ENCODE results near the gene DNM1L. TPM values are rescaled to one million over a fixed set of nuclear protein-coding genes. Genes with fewer than 3 reads are reported as not detected.

The DNM1L gene
- total RNA-seq, 1 donor from 2014 or later, result 52.9 TPM

DNA sequence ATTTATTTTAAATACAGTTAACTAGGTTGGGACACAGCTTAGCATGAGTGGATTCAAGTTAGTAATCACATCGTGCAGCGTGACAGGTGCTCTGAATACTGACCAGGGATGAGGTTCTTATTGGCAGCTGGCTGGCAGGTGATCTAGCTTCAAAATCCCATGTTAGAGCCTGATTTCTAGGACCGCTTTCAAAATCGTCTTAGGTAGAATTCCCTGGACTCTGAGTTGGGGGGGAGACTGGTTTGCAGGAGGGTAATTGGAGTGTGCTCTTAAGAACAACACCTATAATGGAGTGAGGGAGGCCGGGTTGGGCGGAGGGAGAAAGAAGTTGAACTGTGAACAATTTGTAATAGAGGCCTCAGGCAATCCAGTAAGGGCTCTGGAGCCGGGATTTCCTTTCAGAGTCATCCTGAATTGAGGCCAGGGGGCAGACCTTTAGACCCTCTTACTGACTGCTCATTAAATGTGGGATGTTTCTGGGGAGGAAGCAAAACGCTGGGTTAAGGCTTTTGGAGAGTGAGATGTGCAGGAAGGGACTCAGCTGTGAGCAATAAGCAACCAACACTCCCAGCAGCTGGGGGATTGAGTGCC lies 77.5 kb downstream of the DNM1L start:
- no peak for DNase-seq (ENCODE audit: low spot score)

DNA sequence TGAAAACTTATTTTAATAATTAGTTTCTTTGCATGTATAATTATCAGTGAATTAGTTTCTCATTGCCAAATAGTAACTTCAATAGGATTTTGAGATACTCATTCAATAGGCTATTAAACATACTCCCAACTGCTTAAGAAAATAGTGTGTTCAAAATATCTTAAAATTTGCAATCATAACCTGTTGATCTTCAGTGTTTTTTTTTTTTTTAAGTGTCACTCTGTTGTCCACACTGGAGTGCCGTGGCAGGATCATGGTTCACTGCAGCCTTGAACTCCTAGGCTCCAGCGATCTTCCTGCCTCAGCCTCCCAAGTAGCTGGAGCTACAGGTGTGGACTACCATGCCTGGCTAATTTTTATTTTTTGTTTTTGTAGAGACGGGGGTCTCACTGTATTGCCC lies 78.1 kb downstream of the DNM1L start:
- DNase-seq (ENCODE audit: low spot score), result no peak

DNA sequence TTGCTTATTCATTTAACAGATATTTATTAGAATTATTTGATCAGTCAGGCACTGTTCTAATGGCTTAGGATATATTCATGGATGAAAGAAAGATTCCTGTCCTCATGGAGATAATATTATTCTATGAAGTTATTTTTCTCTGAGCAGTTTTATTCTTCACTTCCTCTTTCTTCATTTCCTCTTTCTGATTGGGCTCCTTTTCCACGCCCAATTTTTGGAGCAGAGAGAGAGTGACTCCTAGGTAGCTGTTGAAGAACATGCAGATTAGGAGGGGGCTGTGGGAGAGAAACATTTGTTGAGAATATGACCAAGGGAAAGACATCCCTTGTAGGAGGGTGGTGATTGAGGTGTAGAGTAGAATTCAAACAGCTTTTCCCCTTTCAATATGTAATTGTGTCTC lies 82.6 kb downstream of the DNM1L start:
- DNase-seq (ENCODE audit: low spot score), result no peak

DNA sequence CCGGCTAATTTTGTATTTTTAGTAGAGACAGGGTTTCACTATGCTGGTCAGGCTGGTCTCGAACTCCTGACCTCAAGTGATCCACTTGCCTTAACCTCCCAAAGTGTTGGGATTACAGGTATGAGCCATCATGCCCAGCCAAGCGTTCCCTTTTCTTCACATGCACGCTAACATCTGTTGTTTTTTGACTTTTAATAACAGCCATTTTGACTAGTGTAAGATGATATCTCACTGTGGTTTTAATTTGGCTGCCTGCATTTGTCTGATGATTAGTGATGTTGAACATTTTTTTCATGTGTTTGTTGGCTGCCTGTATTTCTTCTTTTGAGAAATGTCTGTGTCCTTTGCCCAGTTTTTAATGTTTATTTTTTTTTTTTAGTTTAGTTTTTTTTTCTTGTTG lies 86.8 kb downstream of the DNM1L start:
- no peak for DNase-seq (ENCODE audit: low spot score)

DNA sequence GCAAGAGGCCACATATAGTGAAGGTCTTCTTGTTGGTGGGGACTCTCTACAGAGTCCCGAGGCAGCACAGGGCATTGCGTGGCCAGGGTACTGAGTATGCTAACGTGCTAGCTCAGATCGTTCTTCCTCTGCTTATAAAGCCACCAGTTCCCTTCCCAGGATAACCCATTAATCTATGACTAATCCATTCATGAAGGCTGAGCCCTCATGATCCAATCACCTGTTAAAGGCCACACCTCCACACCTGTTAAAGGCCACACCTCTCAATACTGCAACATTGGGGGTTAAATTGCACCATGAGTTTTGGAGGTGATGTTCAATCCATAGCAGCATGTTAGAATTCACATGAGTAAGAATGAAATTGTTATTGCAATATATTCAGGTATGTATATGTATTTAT lies 89.4 kb downstream of the DNM1L start:
- DNase-seq (ENCODE audit: low spot score), result no peak

DNA sequence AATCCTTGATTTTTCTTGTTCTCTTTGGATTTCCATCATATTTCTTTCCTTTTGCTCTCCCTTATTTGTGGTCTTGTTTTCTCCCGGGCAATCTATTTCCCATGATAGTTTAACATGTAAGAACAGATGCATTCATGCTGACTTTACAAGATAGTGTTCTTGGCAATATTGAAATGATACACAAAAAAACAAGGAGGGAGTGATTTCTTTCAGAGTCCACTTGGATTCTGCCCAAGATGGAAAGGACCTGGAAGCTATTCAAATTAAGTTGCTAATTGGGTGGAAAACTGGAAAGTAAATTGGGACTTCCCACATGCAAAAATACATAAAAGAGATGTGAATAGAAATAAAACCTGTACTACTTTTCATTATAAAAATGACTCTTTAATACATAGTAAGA lies 91.0 kb downstream of the DNM1L start:
- no peak for DNase-seq (ENCODE audit: low spot score)

DNA sequence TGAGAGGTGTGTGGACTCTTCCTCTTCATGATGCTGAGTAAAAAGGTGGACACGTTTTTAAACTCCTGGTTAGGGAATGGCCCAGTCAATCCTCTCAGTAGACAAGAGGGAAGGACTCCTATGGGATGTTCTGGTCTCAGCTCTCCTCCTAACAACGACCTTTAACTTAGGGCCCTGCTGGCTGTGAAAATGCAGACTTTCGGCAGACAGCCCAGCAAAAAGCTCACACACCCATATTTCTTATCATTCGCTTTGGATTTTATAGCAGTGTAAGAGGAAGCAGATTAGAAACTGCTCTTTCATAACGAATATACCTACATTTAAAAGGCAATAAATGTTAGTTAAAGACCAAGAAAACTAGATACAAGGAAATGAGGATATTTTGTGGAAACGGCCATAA lies 94.6 kb downstream of the DNM1L start:
- DNase-seq (ENCODE audit: low spot score), result no peak

DNA sequence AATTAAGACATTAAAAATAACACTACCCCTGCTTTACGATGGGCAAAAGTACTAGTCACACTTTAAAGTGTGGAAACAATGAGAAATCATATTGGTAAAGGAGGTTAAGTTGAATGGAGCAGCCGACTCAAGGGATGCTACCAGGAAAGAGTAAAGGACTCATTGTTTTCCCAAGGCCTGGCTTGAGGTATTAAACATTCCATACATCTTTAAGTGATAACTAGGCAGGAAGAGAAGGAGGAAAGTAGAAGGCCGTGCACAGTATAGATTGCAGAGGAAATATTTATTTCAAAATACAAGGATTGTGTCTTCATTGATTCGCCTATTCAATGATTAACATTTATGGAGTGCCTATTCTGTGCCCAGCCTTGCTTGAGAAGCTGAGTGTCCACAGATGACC lies 97.2 kb downstream of the DNM1L start:
- no peak for DNase-seq (ENCODE audit: low spot score)

DNA sequence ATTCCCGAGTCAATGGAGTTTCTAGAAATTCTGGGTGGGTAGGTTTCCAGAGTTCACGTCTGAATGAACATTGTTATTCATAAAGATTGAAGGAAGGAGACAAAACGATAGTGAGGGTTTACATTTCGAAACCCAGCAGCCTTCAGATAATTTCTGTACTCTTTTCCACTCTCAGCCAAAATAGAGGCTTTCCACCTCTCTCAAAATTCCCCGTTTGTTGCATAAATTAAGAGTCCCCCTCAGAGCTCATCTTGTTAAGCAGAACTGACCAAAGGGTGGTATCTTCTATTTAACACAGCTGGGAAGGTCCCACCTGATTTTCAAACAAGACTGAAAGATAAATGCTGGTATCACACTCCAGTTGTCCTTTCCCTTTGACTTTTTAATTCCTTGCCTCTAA lies 98.1 kb downstream of the DNM1L start:
- DNase-seq (ENCODE audit: low spot score), result no peak

DNA sequence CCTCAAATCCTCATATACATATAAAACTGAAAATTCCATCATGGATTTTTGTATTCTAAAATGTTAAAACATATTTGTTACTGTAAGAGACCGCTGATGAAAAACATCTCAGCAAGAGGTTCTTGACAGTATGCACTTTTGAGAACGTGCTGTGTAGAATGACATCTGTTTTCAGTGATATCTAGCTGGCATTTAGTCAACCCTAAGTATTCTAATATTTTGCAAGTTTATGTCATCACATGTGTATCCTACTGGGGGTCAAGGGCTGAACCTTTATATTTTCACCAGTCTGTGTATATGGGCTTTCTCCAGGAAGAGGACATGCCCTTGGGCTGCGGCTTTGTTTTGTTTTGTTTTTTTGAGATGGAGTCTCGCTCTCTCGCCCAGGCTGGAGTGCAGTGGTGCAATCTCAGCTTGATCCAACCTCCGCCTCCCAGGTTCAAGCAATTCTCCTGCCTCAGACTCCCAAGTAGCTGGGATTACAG lies 98.6 kb downstream of the DNM1L start:
- no peak for DNase-seq (ENCODE audit: low spot score)

DNA sequence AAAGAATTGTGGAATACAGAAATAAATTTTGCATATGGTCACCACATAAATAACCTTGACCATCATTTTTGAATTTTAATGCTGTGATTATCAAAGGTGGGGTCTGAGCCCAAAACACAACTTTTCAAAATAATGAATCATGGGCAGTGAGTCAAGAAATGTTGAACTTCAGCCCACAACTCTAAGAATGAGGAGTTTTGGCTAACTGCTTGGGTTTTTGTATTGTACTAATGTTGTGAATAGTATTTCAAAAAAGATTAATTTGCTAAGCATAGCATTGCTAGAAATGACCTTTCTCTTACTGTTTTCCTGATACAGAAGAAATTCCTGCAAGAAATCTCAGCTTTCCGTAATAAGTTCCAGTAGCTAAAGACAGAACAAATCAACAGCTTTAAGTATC lies 101.0 kb downstream of the DNM1L start:
- DNase-seq (ENCODE audit: low spot score), result no peak

DNA sequence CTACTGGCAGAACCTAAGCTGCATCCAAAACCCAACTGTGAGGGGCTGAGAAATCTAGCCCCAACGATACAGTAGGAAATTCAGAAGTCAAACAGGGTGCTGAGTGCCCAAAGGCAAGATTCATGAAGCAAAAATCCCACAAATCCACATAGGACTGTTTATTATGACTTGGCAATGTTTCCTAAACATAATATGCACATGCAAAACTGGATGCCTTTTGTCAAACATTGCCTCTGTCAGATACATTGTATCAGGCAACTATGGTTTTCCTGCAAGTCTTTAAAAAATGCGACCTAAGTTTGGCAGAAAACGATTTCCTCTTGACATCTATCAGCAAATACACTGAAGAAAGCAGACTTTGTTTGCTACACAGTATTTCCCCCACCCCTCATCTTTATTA lies 103.9 kb downstream of the DNM1L start:
- DNase-seq (ENCODE audit: low spot score), result no peak

DNA sequence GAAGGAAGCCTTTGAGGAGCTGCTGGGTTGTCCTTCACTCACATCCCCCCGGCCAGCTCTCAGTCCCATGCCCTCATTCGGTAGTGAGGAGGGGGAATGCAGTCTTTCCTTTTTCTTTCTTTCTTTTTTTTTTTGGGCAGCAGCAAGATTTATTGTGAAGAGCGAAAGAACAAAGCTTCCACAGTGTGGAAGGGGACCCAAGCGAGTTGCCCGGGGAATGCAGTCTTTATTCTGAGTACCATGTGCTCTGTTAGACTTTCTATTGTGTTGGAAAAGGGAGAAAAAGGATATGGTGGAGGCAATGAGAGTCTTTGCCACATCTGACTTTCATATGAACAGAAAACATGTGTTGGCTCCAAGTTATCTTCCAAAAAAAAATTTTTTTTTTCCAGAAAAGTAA lies 106.5 kb downstream of the DNM1L start:
- no peak for DNase-seq (ENCODE audit: low spot score)

DNA sequence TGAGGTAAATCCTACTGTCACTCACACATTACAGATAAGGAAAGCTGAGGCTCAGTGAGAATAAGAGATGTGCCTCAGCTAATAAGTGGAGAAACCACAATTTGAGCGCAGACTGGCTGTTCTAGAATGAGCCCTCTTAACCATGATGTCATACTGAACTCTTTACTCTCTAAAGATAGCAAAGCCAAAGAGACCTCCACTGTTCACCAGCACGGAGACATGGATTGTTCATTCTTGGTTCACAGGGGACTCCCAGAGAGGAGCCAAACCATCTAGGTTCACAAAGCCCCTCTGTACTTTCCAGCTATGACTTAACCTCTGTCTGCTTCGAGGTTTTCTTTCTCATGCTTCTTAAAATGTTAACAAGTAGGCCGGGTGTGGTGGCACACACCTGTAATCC lies 109.3 kb downstream of the DNM1L start:
- DNase-seq (ENCODE audit: low spot score), result no peak

DNA sequence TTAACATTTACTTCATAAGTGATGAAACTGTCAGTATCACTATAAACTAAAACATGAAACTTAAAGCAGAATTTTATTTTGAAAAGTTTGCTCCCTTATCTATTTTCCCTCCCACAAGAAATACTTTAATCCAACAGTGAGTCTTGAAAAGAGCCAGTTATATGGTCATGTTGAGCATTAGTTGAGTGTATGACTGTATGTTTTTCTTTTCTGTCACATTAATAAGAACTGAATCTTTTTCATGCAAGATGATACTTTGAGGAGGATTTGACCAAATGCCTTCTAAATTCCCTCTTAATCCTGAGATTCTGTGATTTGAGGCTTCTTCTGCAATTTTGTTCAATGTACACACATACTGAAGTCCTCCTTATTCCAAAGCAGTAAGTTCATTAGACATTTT lies 110.3 kb downstream of the DNM1L start:
- DNase-seq (ENCODE audit: low spot score), result no peak

DNA sequence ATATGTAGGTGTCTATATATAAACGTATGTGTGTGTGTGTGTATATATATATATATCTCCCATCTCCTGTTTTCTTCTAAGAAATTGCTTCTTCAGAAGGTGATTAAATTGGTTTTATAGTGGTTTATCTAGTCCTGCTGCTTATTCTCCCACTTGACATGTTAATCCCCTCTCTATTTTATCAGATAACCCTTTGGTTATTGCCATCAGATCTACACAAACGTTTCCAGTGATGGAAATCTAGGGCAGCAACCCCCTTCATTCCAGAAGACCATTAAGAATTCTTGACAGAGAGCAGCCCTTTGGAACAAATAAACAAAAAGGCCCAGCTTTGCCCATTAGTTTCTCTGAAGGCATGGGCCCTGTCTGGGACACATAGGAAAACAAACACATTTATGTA lies 110.8 kb downstream of the DNM1L start:
- no peak for DNase-seq (ENCODE audit: low spot score)

DNA sequence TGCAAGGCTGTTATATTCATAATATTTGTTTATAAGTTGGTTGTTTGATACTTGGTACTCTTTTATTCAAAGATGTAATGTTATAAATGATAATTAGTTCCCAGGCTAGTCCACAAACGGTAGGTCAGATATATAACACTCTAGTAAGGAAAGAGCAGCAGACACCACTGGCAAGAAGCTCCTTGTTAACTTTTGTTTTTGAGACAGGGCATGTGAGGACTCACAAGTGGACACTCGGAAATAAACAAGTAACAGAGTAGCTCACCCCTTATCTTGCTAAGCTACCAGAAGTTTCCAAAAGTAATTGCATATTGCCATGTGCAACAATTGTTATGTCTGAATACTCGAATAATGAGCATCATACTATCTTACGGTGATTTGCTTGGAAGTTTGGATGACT lies 115.2 kb downstream of the DNM1L start:
- no peak for DNase-seq (ENCODE audit: low spot score)

Other genes with a start within 250 kb of the DNM1L start
- gene YARS2, start 76.6 kb downstream of the DNM1L start, total RNA-seq, result 15.2 TPM
- 39.3 TPM for gene PKP2, start 217.5 kb downstream of the DNM1L start, total RNA-seq

All from mucosa of gallbladder (tissue), 1 donor.